ENCODE results near the gene NIPBL.
"Not testable (repeated sequence)": the region's sequence is repeated elsewhere in the genome, so short reads cannot be mapped to it uniquely, and the experiment has no call there.

NIPBL gene, protein sequence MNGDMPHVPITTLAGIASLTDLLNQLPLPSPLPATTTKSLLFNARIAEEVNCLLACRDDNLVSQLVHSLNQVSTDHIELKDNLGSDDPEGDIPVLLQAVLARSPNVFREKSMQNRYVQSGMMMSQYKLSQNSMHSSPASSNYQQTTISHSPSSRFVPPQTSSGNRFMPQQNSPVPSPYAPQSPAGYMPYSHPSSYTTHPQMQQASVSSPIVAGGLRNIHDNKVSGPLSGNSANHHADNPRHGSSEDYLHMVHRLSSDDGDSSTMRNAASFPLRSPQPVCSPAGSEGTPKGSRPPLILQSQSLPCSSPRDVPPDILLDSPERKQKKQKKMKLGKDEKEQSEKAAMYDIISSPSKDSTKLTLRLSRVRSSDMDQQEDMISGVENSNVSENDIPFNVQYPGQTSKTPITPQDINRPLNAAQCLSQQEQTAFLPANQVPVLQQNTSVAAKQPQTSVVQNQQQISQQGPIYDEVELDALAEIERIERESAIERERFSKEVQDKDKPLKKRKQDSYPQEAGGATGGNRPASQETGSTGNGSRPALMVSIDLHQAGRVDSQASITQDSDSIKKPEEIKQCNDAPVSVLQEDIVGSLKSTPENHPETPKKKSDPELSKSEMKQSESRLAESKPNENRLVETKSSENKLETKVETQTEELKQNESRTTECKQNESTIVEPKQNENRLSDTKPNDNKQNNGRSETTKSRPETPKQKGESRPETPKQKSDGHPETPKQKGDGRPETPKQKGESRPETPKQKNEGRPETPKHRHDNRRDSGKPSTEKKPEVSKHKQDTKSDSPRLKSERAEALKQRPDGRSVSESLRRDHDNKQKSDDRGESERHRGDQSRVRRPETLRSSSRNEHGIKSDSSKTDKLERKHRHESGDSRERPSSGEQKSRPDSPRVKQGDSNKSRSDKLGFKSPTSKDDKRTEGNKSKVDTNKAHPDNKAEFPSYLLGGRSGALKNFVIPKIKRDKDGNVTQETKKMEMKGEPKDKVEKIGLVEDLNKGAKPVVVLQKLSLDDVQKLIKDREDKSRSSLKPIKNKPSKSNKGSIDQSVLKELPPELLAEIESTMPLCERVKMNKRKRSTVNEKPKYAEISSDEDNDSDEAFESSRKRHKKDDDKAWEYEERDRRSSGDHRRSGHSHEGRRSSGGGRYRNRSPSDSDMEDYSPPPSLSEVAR (N-terminal part only)

DNA sequence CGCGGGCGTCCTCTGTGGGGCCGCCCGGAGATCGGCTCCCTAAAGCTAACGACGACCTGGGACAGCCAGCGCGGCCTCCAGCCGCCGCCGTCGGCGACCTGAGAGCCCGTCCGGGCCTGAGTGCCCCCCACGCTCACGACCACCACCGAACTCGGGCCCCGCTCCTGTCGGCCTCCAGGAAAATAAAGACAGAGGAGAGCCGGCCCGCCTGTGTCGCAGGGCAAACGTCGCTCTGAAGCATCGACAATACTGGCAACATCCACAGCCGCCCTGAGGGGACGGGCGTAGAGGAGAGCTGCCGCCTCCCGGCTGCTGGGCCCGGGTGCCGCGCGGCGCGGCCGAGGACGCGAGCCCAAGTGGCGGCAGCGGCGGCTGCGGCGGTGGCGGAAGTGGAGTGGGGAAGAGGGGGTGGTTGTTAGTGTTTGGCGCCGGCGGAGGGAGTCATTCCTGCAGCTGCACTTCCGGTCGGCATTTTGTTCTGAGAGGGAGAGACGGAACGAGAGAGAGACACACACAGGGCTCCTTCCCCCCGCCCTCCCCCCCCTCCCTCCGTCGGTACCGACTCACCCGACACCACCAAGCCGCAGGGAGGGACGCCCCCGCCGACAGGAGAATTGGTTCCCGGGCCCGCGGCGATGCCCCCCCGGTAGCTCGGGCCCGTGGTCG, at the start of gene NIPBL:
NIPBL (plus strand) TSS at position 471 of the 666 bp plus-strand sequence. CDS start 76,928 bp downstream, outside the sequence.
- DNase-seq, result peak; percentile 95

DNA sequence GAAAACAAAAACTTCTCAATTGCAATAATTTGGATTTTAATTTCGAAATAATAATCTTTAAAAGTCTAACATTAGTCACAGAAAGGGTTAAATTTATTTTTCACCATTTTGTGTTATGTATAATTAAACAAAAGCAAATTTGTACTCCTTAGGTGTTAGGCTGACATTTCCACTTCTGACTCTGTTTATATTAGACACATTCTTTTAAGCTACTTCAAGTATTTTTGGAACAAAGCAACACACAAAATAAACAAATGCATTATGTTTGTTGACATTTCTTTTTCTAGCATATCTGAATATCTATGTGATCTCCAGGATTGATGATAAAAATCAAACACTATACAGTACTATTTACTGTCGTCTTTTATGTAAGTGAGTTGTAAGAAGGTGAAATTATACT, 44.3 kb upstream of the NIPBL start:
- no peak for DNase-seq

DNA sequence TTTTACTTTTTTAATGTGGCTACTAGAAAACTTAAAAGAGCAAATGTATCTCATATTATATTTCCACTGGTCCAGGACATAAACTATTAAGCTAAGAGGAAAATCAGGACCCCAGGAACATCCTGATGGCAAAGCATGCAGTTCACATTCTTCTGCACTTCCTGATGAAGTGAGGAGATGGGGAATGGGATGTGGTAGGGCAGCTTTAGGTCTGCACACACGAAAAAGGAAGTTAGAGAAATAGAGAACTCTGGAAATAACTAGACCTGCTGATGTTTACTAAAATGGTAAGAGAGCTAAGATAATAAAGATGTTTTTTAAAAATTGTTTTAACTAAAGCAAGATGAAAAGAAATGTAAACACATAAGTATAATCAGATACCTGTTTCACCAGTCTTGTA, 39.7 kb upstream of the NIPBL start:
- no peak for DNase-seq

DNA sequence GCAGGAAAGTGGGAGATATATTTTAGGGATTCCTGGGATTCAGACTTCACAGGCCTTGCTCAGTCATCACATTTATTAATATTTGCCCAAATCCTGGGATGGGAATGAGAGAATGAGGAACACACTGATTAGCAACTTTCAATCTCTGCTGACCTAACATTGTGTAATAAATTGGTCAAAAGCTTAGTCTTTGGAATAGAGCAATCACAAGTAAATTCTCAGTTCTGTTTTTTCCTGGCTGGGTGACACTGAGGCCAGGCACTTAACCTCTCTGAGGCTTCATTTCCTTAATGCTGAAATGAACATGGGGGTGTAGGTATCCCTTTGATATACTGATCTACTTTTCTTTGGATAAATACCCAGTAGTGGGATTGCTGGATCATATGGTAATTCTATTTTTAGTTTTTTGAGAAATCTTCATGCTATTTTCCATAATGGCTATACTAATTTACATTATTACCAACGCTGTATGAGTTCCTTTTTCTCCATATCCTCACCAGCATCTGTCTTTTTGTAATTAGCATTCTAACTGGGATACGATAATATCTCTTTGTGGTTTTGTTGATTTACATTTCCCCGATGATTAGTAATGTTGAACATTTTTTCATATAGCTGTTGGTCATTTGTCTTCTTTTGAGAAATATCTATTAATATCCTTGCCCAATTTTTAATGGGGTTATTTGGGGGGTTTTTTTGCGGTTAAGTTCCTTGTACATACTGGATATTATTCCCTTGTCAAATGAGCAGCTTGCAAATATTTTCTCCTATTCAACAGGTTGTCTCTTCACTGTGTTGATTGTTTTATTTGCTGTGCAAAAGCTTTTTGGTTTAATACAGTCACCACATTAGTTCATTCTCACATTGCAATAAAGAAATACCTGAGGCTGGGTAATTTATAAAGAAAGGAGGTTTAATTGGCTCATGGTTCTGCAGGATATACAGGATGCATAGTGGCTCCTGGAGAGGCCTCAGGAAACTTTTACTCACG, 36.8 kb upstream of the NIPBL start:
- no peak for DNase-seq

DNA sequence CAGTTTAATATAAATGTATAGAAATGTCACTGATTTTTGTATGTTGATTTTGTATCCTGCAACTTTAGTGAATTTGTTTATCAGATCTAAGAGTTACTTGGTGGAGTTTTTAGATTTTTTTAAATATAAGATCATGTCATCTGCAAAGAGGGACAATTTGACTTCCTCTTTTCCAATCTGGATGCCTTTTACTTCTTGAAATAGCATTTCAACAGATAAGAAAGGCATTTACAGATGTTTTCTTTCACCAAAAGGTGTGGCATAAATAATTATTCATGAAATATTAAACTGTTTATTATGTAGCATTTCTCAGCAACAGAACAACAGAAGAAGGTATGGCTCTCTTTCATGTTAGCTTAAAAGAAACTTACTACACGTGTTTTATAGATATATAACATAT, 34.9 kb upstream of the NIPBL start:
- DNase-seq, result no peak

DNA sequence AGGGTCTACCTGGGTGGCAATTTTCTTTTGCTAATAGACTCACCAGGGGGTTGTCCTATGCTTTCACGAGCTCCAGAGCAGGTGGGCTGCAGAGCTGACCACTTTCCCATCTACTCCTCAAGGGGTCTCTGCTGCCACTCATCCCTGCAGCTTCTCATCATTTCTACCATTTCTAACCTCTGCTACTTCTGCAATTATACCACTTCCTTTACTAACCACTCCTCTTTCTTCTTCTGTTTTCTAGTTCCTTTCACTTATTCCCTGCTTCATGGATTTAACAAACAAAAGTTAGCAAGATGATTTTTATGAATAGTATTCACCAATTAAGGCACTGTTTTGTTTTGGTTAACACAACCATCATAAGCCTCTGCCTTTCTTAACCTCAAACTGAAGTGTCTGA, 34.5 kb upstream of the NIPBL start:
- DNase-seq, result no peak

DNA sequence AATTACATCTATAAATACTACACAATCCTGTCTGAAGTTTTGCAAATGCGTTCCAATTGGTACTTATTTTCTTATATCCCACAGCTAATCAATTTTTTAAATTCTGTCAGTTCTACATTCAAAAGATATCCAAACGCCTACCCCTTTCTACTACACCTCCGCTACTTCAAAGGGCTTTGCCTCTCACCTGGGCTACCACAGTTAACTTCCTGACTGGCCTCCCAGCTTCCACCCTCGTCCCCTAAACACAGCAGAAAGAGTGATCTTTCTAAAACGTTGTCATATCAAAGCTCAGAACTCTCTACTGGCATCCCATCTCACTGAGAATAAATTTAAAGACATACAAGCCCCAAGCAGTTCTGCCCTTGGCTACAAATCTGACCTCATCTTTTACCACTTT, 32.3 kb upstream of the NIPBL start:
- no peak for DNase-seq

DNA sequence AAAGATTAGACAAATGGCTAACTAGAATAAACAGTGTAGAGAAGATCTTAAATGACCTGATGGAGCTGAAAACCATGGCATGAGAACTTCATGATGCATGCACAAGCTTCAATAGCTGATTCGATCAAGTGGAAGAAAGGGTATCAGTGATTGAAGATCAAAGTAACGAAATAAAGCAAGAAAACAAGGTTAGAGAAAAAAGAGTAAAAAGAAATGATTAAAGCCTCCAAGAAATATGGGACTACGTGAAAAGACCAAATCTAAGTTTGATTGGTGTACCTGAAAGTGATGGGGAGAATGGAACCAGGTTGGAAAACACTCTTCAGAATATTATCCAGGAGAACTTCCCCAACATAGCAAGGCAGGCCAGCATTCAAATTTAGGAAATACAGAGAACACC, 28.0 kb upstream of the NIPBL start:
- DNase-seq, result not testable (repeated sequence)

DNA sequence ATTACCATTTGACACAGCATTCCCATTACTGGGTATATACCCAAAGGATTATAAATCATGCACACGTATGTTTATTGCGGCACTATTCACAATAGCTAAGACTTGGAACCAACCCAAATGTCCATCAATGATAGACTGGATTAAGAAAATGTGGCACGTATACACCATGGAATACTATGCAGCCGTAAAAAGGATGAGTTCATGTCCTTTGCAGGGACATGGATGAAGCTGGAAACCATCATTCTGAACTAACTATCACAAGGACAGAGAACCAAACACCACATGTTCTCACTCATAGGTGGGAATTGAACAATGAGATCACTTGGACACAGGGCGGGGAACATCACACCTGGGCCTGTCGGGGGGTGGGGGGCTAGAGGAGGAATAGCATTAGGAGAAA, 23.7 kb upstream of the NIPBL start:
- DNase-seq, result not testable (repeated sequence)

DNA sequence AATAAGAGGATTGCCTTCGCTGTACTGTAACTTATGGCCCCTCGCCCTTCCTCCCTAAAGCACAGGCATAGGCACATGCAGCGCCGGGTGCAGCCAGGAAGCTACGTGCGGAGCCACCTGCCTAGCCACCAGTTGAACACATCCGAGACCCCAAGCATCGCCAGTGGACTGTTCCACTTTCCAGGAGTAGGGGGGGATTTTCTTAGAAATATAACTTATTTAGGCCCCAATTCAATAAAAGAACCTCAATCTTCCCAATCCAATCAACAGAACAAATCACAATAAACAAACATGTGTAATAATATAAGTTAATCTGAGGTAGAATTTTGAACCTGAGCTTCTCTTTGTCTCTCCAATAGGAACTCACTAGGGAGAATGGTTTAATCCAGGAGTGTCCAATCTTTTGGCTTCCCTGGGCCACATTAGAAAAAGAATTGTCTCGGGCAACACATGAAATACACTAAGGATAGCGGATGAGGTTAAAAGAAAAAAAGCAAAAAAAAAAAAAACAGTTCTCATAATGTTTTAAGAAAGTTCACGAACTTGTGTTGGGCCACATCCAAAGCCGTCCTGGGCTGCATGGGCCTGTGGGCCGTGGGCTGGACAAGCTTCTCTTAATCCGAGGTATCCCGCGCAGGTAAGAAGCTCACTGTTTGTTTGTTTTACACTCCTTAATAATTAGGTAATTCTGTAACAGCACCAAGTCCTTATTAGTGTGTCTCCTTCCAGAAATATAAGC, 22.0 kb upstream of the NIPBL start:
- no peak for DNase-seq

DNA sequence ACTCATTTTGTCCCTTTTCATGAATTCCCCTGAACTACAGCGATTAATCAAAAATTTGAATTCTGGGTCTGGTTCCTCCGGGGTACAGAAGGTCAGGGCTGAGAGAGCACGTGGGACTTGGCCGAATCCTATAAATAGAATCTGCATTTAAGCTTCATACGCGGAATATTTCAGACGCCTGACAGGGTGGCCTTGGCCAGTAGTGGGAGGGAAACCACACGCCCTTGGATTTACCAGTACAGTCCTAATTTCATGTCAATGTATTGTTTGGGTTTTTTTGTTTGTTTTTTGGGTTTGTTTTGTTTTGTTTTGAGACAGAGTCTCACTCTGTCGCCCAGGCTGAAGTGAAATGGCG, 21.5 kb upstream of the NIPBL start:
- no peak for DNase-seq

DNA sequence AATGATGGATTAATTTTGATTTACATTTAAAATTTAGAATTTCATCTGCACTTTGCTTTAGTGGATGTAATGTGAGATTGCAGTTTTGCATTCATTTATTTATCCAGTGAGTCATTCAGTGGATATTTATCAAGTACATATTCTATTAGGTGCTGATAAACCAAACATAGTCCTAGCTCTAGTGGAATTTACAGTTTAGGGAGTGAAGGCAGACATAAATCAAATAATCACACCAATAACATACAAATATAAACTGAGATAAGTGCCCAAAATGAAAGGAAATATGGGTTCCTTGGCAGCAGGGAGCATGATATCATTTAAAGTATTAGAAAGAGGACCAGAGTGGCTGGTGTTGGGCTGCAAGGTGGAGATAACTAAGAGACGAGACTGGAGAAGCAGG, 14.7 kb upstream of the NIPBL start:
- DNase-seq, result no peak

DNA sequence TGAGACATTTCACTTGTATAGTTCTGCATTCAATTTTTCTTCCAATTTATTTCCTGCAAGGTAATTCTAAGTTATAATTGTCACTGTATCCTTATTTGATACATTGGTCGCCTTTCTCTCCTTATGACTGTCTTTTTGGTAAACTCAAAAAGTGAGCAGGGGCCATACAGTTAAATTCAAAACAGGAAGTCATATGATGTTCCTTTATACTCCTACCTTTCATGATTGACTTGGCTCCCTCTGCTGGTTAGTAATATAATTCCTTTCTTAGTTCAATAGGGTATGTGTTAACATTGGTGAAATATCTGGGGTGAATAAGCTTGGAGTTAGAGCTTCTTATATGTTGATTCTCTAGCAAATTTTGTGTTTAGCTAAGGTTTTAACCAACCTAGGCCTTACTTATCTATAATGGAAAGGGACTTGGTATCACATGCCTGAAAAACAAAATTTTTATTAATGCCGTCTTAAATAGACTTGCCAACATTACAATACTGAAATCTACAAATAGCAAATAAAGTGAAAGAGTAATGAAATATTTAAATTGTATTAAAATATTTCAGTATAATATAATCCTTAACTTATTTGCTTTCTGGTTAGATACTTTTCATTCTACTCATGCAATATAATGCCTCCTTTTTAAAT, 6.0 kb upstream of the NIPBL start:
- peak; percentile 65 for DNase-seq

DNA sequence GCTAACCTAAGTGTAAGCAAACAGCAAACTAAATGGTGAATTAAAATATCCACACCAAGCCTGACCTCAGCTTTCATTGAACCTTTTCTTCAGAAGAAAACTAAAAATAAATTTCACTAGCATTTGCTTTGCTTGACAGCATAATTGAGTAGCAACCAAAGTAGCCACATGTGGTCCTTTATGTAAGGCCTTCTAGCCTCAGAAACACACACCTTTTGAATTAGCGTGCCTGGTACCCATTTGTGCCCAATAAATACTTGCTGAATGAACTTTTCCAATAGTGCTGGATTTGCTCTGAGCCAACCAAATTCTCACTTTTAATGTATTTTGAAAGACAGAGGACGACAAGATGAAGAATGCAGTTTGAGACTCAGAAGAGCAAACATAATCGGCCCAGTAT, 2.1 kb upstream of the NIPBL start:
- no peak for DNase-seq

DNA sequence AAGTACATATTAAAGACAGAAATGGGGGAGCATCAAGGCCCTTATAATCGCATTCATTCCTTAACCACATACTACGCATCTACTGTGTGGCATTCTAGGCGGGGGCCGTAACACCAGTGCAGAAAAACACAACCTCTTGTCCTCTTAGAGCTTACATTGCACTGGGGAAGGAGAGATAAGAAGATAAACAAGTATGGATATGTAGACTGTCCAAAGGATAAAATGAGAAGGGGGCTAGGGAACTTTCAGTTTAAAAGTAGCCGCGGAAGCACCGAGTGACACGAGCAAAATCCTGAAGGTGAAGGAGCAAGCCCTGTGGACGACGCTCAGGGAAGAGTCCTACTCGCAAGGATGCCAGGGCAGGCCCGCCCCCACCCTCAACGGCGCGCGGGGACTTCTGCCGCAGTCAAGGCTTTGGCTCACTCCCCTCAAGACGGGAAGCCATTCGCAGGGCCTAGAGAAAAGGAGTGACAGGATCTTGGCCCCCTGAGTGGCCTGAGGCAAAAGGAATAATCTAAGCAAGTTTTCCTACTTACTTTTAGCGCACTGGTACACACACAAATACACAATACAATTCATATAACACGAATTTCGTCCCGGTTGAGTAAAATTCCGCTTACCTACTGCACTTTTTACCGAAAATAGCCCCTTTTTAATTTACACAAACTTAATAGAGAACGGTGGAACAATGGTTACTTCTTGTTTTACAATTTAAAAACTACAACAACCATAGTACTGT, 1.3 kb upstream of the NIPBL start:
- peak; percentile 28 for DNase-seq

DNA sequence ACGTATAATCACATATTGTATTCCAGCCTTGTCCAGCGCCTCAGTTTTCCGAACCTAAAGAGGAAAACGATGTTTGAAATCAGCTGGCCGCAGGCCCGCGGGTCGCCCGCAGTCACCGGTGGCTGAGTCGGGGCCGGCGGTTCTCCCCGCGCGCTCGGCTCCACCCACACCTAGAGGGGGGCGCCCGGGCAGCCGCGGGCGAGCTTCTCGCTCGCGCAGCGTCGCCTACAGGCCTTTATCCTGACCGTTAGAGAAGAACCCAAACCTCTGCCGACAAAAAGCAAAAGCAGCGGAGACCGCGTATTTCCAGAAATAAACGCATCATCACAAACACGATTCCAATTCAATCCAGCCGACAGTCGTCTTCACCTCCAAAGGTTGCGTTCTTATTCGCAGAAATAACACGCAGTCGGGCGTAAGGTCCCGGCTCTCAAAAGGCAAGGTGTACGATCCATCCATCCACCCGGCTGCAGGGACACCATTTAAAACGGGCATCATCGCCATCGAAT, 725 bp upstream of the NIPBL start:
- DNase-seq, result peak; percentile 75

DNA sequence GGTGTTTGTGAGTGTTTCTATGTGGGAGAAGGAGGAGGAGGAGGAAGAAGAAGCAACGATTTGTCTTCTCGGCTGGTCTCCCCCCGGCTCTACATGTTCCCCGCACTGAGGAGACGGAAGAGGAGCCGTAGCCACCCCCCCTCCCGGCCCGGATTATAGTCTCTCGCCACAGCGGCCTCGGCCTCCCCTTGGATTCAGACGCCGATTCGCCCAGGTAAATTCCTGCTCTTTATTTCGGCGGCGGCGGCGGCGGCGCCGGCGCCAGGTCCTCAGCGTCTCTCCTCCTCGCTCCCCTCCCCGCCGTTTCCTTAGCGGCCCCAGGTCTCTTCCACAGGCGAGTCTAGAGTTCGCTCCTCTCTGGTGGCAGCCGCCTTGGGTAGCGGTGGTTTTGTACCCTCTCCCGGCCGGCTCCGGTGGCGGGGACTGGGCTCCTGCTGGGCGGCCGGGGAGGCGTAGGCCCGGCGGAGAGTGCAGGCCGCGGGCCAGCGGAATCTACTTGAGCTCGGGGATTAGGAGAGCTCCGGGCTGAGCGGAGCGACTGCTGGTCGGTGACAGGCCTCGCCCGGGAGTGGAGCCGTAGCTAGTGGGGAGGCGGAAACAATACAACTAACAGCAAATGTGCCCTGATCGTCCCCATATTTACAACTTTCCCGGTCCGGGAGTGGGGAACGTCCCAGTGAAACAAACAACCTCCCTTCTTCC, 547 bp downstream of the NIPBL start:
- peak; percentile 39 for DNase-seq

DNA sequence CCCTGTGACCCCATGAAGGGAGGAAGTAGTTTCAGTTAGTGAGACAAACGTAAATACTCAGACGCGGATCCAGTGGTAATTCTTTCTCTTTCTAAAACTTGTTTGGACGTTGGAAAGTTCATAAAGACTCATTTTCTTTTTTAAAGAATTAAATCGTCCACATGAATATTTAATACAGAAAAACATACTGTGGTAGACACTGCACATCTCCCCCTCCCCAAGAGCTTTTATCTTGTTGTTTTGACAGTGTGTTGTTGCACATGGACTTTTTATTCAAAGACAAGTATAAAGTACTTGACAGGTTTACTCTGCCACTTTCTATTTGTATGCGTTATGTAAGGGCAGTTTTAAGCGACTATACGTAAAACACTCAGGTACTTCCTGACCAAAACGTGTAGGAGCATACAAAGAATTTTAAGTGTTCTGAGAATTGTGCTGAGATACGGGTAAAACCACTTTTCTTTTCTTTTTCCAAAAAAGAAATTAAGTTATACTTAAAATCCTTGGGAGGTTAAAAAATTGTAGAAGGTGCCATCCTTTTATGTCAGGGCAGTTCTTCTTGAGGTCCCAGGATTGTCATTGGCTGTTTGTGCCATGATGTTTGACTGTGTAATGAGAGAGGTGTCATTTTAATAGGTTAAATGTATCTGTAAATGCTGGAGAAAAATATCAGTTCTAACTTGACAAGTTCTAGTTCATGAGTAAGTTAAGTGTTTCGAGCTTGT, 1.3 kb downstream of the NIPBL start:
- DNase-seq, result peak; percentile 16

All from fibroblast of upper back skin (primary cell).